Heart left ventricle (tissue), 16 donors: Measurements from ENCODE around the gene RAPGEF3. TPM values are rescaled to one million over a fixed set of nuclear protein-coding genes. Genes with fewer than 3 reads are reported as not detected.
A peak's percentile ranks its signal among the peaks of the same experiment; 100 is the strongest.

Source experiments
- ATAC-seq, 4 donors: fragments of 200-7000 bp; cut with Tn5 transposase; one replicate each; pipeline ENCODE4 v1.9.1; 2020 to 2022; ENCODE audit warnings: moderate library complexity in 4 of 4, mild to moderate bottlenecking in 3 of 4, moderate number of reproducible peaks in 1 of 4
- DNase-seq, 5 donors: peaks; one replicate each; pipeline ENCODE4 v3.0.0-alpha.2; 2020
- H3K27ac ChIP-seq, 12 donors: fragments of 200-600 bp; sonication (generic) in 4 of 12; one replicate each; pipeline versions ENCODE4 v1.5.0 to v1.8.0; 2016 to 2022; ENCODE audit warnings: mild to moderate bottlenecking in 2 of 12
- H3K27me3 ChIP-seq, 9 donors: fragments of 200-600 bp; sonication (generic) in 2 of 9; one replicate each; pipeline versions ENCODE4 v1.5.1 to v1.8.0; 2016 to 2022; ENCODE audit warnings: mild to moderate bottlenecking in 3 of 9
- H3K36me3 ChIP-seq, 9 donors: fragments of 200-600 bp; sonication (generic) in 2 of 9; one replicate each; pipeline versions ENCODE4 v1.5.0 to v1.8.0; 2018 to 2022; ENCODE audit warnings: mild to moderate bottlenecking in 2 of 9
- H3K4me1 ChIP-seq, 12 donors: fragments of 200-600 bp; sonication (generic) in 4 of 12; one replicate each; pipeline versions ENCODE4 v1.5.0 to v1.8.0; 2016 to 2022; ENCODE audit warnings: mild to moderate bottlenecking in 3 of 12
- H3K4me3 ChIP-seq, 12 donors: fragments of 200-600 bp; sonication (generic) in 4 of 12; one replicate each; pipeline versions ENCODE4 v1.5.0 to v1.8.0; 2017 to 2022; ENCODE audit warnings: mild to moderate bottlenecking in 9 of 12, moderate library complexity in 4 of 12
- H3K9me3 ChIP-seq, 12 donors: fragments of 200-600 bp; sonication (generic) in 4 of 12; one replicate each; pipeline versions ENCODE4 v1.5.0 to v1.8.0; 2016 to 2022; ENCODE audit warnings: mild to moderate bottlenecking in 1 of 12
- CTCF ChIP-seq, 12 donors: fragments of 200-600 bp; sonication (generic) in 4 of 12; IDR thresholded peaks; one replicate each; pipeline versions ENCODE4 v1.5.0 to v1.8.0; 2018 to 2022; ENCODE audit warnings: antibody characterized with exemption in 12 of 12, mild to moderate bottlenecking in 5 of 12
- POLR2A ChIP-seq, 2 donors: fragments of 450-650 bp; IDR thresholded peaks; one replicate each; pipeline ENCODE4 v1.6.1; 2017; ENCODE audit warnings: antibody characterized with exemption in 2 of 2, mild to moderate bottlenecking in 2 of 2, moderate library complexity in 2 of 2
- WGBS, 4 donors: extraction: QIAGEN DNeasy Blood & Tissue Kit in 2 of 4; methylation state at CpG; one replicate each; pipeline versions ENCODE4 v1.1.5 to v1.1.7; 2013 to 2018; 5-methylcytosine and 5-hydroxymethylcytosine counted together
- intact Hi-C, 10 donors: fragments of 100-400 bp; cut with DNase I; formaldehyde crosslinking; loops; one replicate each; pipeline versions ENCODE4 v1.11.1 to v1.14.2; 2022
- polyA plus RNA-seq, 2 donors: library from polyadenylated mRNA; stranded (reverse); fragments of 200-250 nt; gene quantifications; one replicate each; pipeline ENCODE4 v1.2.3, GENCODE V29; 2013
- total RNA-seq, 9 donors: library from RNA; depleted of rRNA in 2 of 9; stranded (reverse); fragments of >200 nt in 2 of 9; fragmentation: NEBNext Ultra II Directional in 3 of 9; extraction: Animal tissue kit (Norgen Biotek cat#: 25700) in 3 of 9; gene quantifications; one replicate each; pipeline versions ENCODE4 v1.1.0 to v1.2.4, GENCODE V29; 2016 to 2023
- donor health status: ischemic (EF 13 %, LVEDD 7.1; RV severe dilation, severe dysfunction).
- donor health status: healthy with polysubstance abuse.
- donor health status: DM: no; HTN: yes; CAD: no.
- donor health status: DM: no; HTN: no; CAD: no.
- donor health status: ischemic (EF 25% LVEDD 6.9; RV normal size, moderate dysfunction).
- donor health status: ischemic (EF 25% LVEDD 5.7; RV mildly dilated, moderate dysfunction).
- donor health status: healthy.
- donor health status: DM: yes; HTN: yes; CAD: no.
- donor health status: ischemic (EF 35%, LVEDD 5.7; RV mildly dilated, moderate dysfunction).
- donor health status: nonischemic (EF 11% LVEDD 7.7; RV severe dilation, severe dysfunction).
- donor health status: DM: yes; HTN: yes; CAD: no.
- donor health status: PGD.
- donor health status: ischemic (EF 29% LVEDD 5.4; RV normal size, mild dysfunction).
- donor health status: nonischemic (EF 23%, LVEDD 6.1; RV moderate dilation, normal function).

RAPGEF3 gene
- total and polyA plus RNA-seq, 11 donors, result 14.5 to 62.1 (median 23.9) TPM

GRCh38 chr12:47785036-47785886, 26.6 kb upstream of the RAPGEF3 start:
- Histone ChIP-seq H3K36me3 (peaks cover 2 to 96% (median 85%) of the 10 kb centered on the region in 9 donors), H3K4me3 (no peak overlapping the region), H3K9me3 (no peaks in the 10 kb centered on the region), H3K27ac (peak overlapping the region in 1 of 12 donors; percentile 45), H3K4me1 (peaks cover 0 to 19% (median 0%) of the 10 kb centered on the region in 12 donors), H3K27me3 (no peaks in the 10 kb centered on the region)
- intact Hi-C loops, result no loop called here
- 83 to 89% (median 86%) methylated on average over 9 to 15 of the region's 15 CpGs for WGBS, 4 donors
- peak in 1 of 5 donors; percentile 46 for DNase-seq
- ATAC-seq, result no peak
- TF ChIP-seq CTCF (IDR thresholded peaks at IDR 0.05) (no peak), POLR2A (IDR thresholded peaks at IDR 0.05) (no peak)

GRCh38 chr12:47783821-47784819, 25.4 kb upstream of the RAPGEF3 start:
- Histone ChIP-seq H3K4me3 (no peak overlapping the region), H3K4me1 (peaks cover 0 to 26% (median 3%) of the 10 kb centered on the region in 12 donors), H3K27me3 (no peaks in the 10 kb centered on the region), H3K27ac (peak overlapping the region in 1 of 12 donors; percentile 38), H3K36me3 (peaks cover 2 to 87% (median 73%) of the 10 kb centered on the region in 9 donors), H3K9me3 (no peaks in the 10 kb centered on the region)
- TF ChIP-seq CTCF (IDR thresholded peaks at IDR 0.05) (no peak), POLR2A (IDR thresholded peaks at IDR 0.05) (no peak)
- 84 to 90% (median 86%) methylated on average over 20 of the region's 20 CpGs for WGBS, 4 donors
- DNase-seq, result peak in 1 of 5 donors; percentile 46
- intact Hi-C loops, result loop anchor here in 4 of 10 donors (5.0 kb wide), 2 partner anchors 53 to 132 kb away; no protein-coding TSS in a partner anchor
- no peak for ATAC-seq

GRCh38 chr12:47783024-47783755, 24.5 kb upstream of the RAPGEF3 start:
- intact Hi-C loops, result loop anchor here in 4 of 10 donors (5.0 kb wide), 2 partner anchors 54 to 131 kb away; no protein-coding TSS in a partner anchor
- H3K9me3 ChIP-seq, result no peaks in the 10 kb centered on the region
- ATAC-seq (no peak), DNase-seq (peak in 1 of 5 donors; percentile 55)
- H3K4me1 ChIP-seq, result peaks cover 0 to 35% (median 13%) of the 10 kb centered on the region in 12 donors
- peak overlapping the region in 1 of 12 donors; percentile 38 for H3K27ac ChIP-seq
- TF ChIP-seq POLR2A (IDR thresholded peaks at IDR 0.05), result no peak
- TF ChIP-seq CTCF (IDR thresholded peaks at IDR 0.05), result no peak
- no peak overlapping the region for H3K4me3 ChIP-seq
- peaks cover 2 to 78% (median 64%) of the 10 kb centered on the region in 9 donors for H3K36me3 ChIP-seq
- 70 to 88% (median 75%) methylated on average over 9 to 17 of the region's 17 CpGs for WGBS, 4 donors
- H3K27me3 ChIP-seq, result no peaks in the 10 kb centered on the region
